ENCODE results near the gene NPAS1. TPM values are rescaled to one million over a fixed set of nuclear protein-coding genes. Genes with fewer than 3 reads are reported as not detected.

NPAS1 gene, protein sequence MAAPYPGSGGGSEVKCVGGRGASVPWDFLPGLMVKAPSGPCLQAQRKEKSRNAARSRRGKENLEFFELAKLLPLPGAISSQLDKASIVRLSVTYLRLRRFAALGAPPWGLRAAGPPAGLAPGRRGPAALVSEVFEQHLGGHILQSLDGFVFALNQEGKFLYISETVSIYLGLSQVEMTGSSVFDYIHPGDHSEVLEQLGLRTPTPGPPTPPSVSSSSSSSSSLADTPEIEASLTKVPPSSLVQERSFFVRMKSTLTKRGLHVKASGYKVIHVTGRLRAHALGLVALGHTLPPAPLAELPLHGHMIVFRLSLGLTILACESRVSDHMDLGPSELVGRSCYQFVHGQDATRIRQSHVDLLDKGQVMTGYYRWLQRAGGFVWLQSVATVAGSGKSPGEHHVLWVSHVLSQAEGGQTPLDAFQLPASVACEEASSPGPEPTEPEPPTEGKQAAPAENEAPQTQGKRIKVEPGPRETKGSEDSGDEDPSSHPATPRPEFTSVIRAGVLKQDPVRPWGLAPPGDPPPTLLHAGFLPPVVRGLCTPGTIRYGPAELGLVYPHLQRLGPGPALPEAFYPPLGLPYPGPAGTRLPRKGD
- total RNA-seq = under 1 TPM; 0.38 to 0.74 TPM
- long read RNA-seq, donor 1, partial matches to known transcripts = 0 of 1 reads
- long read RNA-seq, donor 1, other reads (novel, unspliced or antisense) = 1 of 1 reads
- long read RNA-seq, donor 2, partial matches to known transcripts = 0 of 2 reads
- long read RNA-seq, donor 2, other reads (novel, unspliced or antisense) = 2 of 2 reads

DNA sequence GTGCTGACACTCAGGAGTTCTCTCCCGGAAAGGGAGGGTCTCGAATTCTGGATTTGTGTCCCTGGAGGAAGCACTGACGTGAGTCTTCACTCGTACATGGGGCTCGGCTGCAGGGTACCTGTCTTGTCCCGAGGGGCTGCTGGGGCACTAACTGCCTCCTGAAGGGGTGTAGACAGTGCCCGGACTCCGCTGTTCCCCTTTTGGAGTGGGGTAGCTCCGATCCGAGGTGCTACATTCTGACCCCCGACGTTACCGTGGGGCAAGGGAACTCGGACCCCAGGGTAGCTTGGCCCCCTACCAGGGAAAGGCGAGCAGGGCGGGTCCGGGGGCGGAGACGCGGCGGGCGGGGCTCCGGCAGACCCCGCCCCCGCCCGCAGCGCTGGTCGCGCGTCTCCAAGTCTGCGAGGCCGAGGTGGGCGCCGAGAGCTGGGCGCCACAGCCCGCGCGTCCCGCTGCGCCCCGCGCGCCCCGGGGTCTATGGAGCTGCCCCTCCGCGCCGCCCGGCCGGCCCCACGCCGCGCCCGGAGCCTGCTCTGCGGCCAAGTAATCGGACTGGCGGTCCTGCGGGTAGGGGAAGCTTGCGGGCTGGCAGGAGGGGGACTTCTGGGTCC lies at the start of gene NPAS1:
Gene NPAS1 (plus strand): TSS at position 407 of the 611 bp plus-strand sequence. CDS start 1,211 bp downstream, outside the sequence.
- no peak for DNase-seq (ENCODE audit: low spot score)
- intact Hi-C loops (cut with DNase I) = no loop called here

DNA sequence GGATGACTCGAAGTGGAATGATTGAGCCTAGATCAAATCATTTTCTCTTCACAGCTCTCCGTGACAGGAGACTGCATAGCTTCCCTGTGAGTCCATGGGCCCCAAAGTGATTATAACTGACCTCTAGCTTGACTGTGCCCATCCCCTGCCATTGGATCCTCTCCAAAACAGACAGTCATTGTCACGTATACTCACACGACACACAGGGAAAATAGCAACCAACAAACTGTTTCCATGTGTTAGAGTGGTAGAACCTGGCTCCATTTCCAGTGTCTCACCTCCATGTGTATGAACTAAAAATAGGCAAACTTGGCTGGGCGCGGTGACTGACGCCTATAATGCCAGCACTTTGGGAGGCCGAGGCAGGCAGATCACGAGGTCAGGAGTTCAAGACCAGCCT lies 48.8 kb upstream of the NPAS1 start:
- intact Hi-C loops (cut with DNase I) = loop anchor here in 1 of 2 donors (10.0 kb wide), 1 partner anchor 46 kb away; no protein-coding TSS in a partner anchor
- no peak for DNase-seq (ENCODE audit: low spot score)

DNA sequence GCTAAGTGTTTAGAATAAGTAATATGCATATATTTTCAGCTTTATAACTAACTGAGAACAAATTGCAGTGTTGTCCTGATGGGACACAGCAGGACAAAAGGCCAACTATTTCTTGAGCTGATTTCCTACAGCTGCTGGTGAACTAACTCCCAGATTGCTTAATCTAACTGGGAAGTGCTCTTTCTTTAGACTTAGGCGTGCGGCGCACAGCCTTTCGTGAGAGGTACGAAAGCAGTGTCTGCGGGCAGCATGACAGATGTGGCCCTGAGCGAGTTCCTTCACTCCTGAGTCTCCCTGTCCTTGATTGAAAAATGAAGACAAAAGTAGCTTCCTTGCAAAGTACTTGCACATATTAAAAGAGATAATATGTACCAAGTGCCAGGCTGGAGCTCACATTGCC lies 47.3 kb upstream of the NPAS1 start:
- intact Hi-C loops (cut with DNase I) = loop anchor here in 1 of 2 donors (10.0 kb wide), 1 partner anchor 48 kb away; no protein-coding TSS in a partner anchor
- DNase-seq (ENCODE audit: low spot score) = no peak

DNA sequence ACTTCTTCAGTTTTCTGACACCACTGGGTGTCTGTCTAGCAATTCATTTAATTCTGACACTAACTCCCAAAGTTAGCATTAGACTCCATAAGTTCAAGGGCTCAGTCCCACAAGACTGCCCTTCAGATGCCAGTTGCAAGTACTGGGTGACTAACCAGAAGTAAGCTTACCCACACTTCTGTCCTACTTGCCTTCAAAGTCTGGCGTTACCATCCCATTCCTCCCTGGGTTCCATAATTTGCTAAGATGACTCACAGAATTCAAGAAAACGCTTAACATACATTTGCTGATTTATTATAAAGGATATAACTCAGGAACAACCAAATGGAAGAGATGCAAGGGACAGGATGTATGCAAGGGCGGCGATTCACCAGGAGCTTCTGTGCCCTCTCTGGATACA lies 45.5 kb upstream of the NPAS1 start:
- intact Hi-C loops (cut with DNase I) = loop anchor here in 1 of 2 donors (10.0 kb wide), 1 partner anchor 49 kb away; no protein-coding TSS in a partner anchor
- no peak for DNase-seq (ENCODE audit: low spot score)

DNA sequence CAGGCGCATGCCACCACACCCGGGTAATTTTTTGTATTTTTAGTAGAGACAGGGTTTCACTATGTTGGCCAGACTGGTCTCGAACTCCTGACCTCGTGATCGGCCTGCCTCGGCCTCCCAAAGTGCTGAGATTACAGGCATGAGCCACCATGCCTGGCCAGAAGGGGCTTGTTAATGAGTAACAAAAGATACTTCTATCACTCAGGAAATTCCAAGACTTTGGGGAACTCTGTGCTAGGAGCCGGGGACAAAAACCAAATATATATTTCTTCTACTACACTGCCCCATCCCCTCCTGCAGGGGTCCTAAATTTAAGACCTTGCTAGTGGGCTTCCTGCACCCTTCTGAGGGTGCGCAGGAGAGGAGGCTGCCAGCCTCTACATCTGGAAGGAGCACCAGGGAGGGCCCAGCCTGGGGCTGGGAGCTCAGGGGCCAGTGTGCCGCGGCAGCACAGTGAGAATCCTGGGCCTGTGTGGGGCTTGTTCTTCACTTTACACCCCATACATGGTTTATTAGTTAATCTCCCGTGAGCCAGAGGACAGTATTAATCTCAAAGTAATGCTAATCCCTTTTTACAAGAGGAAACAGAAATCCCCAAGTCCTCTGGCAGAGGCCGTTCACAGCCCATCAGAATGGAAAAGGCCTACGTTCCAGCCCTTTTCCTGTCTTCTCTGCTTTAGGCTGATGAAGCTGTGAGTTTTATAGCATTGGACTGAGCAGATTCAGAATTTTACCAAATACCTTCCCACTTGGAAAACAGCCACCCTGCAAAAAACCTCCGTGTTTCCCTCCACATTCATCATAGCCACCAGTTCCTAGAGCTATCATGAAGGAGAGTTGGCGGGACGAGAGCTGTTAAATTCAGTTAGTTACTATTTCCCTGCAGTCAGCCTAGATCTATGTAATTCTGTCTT lies 44.4 kb upstream of the NPAS1 start:
- intact Hi-C loops (cut with DNase I) = loop anchor here in 1 of 2 donors (10.0 kb wide), 1 partner anchor 50 kb away; no protein-coding TSS in a partner anchor
- DNase-seq (ENCODE audit: low spot score) = no peak

DNA sequence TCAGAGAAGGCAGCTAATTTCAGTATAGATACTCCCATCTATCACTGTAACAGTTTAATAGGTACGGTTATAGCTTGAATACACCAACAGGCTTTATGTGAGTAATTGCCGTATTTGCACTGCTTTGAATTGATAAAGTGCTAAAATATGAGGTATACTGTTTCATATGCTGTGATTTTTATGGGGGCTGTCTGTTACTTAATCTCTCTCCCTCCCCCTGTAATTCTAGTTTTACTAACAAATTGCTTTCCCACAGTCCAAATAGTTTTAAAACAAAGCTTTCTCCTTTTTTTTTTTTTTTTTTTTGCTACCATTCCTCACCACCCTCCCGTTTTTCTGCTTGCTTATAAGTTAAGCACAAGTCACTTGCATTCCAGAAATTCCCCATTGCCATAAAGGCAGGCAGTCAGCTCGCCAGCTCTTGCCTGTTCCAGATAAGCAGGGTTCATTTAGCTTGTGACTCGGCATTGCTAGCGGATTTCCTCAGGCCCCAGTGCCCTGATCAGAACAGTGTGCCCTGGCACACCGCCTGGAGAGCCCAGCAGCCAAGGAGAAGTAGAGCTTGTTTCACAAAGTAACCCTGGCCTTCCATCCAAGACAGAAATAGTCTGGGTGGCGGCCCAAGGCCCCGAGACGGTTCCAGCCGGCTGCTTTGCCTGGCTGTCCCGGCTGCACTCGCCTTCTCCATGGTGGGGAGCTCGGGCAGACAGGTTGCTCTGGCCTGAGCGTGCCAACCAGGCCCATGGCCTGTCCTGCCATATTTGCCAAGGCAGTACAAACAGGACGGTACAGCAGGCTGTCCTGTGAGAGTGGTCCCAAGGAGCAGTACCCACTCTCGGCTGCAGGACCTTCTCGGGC lies 43.5 kb upstream of the NPAS1 start:
- DNase-seq (ENCODE audit: low spot score) = peak; percentile 99
- intact Hi-C loops (cut with DNase I) = loop anchor here in 1 of 2 donors (10.0 kb wide), 1 partner anchor 51 kb away; no protein-coding TSS in a partner anchor

DNA sequence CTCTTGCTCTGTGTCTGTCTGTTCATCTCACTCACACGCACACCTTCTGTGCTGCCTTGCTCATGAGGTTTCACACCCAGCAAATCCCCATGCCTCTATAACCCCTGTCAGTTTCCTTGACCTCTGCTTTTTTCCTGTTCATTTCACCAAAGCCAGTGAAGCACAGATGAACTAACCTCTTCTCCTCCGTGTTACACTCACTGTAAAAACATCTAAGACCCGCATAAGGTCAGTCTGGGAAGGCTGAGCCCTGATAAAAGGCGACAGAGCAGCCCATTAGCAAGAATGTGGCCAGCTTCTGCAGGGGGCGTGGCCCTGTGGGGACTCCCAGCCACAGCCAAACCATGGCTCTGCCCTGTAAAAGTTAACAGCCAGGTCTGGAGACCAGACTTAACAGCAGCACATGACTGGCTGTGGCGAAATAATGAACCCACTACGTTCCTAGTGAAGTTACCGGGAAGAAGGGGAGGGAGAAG lies 42.8 kb upstream of the NPAS1 start:
- intact Hi-C loops (cut with DNase I) = loop anchor here in 1 of 2 donors (10.0 kb wide), 1 partner anchor 52 kb away; no protein-coding TSS in a partner anchor
- no peak for DNase-seq (ENCODE audit: low spot score)

DNA sequence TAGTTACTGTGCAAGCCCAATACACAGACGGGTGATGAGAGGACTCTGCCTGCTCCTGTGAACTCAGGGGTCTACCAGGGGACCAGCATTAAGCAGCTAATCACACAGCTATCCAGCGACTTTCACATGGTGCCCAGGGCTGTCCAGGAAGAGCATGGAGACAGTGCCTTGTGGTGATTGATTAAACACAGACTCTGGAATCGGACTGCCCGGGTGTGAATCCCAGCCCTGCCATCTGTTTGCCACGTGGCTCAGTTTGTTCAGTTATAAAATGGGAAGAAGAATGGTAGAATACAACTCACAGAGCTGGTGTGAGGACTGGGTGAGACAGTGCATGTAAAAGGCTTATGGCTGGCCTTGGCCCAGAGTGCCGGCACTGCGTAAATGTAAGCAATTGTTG lies 42.1 kb upstream of the NPAS1 start:
- intact Hi-C loops (cut with DNase I) = loop anchor here in 1 of 2 donors (10.0 kb wide), 1 partner anchor 53 kb away; no protein-coding TSS in a partner anchor
- no peak for DNase-seq (ENCODE audit: low spot score)

DNA sequence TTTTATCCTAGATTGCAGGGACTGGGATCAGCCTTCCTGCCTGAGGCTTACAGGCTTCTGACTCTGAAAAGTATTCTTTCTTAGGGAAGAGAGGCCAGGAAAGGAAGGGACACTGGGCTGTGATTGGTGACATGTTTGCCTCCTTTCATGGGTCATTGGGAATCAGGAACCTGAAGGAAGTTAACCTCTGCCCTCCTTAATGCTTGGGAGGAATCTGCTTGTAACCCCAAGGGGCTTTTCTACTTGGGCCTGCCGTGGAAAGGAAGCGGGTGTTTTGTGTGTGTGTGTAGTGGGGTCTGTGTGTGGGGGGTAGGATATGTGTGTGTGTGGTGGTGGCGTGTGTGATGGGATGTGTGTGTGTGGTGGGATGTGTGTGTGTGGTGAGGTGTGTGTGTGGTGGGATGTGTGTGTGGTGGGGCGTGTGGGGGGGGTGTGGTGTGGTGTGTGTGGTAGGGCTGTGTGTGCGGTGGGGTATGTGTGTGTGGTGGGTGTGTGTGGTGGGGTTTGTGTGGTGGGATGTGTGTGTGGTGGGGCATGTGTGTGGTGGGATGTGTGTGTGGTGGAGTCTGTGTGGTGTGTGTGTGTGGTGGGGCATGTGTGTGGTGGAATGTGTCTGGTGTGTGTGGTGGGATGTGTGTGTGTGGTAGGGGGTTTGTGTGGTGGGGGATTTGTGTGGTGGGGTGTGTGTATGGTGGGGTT lies 41.3 kb upstream of the NPAS1 start:
- no peak for DNase-seq (ENCODE audit: low spot score)
- intact Hi-C loops (cut with DNase I) = loop anchor here in 1 of 2 donors (10.0 kb wide), 1 partner anchor 54 kb away; no protein-coding TSS in a partner anchor

DNA sequence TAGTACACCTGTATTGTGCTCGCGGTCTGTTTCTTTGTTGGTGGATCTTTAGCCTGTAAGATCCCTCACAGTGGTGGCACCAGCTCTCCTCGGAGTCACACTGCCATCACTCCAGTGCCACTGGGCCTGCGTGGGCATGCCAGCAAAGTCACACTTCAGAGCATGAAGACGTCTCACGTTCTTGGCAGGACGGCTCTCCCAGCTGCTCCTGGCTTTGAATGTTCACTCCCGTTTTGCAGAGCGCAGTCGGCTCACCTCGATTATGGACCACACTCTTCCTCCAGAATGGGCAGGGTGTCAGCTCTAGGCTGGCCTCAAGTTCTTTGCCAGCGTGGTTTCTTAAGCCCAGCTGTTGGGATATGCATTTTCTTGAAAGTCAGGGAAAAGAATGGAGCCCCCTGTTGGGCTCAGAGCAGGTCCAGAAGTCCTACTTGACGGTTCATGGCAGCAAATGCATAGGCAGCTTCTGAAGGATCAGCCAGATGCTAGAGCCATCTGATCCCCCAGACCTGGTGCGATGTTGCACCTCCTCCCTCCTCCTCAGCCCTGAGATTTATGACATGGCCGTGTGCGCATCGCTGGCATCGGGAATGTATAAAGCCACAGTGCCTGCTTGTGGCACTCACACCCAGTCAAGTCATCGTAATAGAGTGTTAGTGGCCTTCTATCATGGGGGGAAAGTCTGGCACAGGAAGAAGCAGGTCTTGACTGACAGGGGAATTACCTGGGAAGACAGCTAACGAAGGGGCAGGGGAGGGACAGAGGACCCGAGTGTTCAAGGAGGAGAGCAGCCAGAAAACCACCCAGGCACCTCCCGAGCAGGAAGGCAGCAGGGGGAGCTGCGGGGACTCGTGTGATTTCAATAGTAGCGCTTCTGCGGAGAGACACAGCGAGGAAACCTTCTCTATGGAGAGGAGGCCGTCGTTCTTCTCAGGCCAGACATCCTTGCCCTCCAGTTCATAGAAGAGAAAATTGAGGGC lies 40.2 kb upstream of the NPAS1 start:
- no peak for DNase-seq (ENCODE audit: low spot score)
- intact Hi-C loops (cut with DNase I) = loop anchor here in 1 of 2 donors (10.0 kb wide), 1 partner anchor 55 kb away; no protein-coding TSS in a partner anchor

DNA sequence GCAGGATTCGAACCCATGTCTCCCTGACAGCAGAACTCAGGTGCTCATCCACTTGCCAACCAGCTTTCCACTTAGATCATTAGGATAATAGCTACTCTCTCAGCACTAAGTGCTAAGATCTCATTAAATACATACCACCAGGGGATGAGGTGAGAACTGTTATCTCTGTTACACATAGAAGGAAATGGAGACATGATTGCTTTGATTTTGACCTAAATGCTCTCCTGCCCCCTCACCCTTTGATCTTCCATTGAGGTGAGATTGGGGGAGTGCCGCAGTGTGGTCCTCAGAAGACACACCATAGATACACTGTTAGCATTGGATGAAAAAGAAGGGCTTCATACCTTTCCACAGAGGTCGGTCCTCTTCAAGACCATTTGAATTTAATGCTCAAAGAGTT lies 38.9 kb upstream of the NPAS1 start:
- no peak for DNase-seq (ENCODE audit: low spot score)
- intact Hi-C loops (cut with DNase I) = no loop called here

DNA sequence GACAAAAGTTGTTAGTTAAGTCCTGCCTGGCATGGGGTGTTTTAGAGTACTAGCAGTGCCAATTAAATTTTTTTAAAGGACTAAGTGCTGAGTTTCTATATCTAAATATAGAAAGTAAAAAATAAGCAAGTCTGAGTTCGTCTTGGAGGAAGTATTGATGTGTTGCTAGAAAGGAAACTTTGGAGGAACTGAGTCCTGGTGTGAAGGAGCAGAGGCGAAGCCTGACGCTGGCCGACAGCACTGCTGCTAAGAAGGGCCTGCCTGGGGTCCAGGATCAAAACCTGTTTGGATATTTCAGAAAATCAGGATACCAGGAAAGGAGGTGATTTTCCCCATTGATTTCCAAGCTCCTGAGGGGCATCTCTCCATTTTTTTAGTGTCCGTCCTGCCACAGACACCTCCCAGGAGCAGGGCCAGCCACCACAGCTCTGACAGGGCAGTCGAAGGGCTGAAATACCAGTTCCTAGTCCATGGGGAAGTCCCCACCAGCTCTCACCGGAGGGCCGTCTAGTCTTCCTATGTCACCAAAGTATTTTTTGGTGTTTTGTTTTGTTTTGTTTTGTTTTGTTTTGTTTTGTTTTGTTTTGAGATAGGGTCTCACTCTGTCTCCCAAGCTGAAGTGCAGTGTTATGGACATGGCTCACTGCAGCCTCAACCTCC lies 38.2 kb upstream of the NPAS1 start:
- DNase-seq (ENCODE audit: low spot score) = no peak
- intact Hi-C loops (cut with DNase I) = no loop called here

DNA sequence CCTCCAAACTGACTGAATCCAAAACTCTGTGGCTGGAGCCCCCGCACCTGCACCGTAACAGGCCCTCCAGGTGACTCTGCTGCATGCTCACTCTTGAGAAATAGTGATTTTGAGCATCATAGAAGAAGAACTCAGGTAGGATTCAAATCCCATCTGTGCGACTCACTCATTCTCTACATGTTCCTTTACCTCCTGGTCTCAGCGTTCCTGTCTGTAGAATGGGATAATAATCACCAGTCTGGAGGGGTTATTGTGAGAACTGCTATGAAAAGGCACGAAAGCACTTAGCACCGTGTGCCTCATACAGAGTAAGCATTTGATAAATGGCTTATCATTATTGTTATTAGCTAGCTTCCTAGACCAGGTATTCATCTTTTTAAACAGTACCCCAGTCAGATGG lies 36.5 kb upstream of the NPAS1 start:
- intact Hi-C loops (cut with DNase I) = loop anchor here in 1 of 2 donors (2.0 kb wide), 1 partner anchor 120 kb away; no protein-coding TSS in a partner anchor
- DNase-seq (ENCODE audit: low spot score) = no peak

DNA sequence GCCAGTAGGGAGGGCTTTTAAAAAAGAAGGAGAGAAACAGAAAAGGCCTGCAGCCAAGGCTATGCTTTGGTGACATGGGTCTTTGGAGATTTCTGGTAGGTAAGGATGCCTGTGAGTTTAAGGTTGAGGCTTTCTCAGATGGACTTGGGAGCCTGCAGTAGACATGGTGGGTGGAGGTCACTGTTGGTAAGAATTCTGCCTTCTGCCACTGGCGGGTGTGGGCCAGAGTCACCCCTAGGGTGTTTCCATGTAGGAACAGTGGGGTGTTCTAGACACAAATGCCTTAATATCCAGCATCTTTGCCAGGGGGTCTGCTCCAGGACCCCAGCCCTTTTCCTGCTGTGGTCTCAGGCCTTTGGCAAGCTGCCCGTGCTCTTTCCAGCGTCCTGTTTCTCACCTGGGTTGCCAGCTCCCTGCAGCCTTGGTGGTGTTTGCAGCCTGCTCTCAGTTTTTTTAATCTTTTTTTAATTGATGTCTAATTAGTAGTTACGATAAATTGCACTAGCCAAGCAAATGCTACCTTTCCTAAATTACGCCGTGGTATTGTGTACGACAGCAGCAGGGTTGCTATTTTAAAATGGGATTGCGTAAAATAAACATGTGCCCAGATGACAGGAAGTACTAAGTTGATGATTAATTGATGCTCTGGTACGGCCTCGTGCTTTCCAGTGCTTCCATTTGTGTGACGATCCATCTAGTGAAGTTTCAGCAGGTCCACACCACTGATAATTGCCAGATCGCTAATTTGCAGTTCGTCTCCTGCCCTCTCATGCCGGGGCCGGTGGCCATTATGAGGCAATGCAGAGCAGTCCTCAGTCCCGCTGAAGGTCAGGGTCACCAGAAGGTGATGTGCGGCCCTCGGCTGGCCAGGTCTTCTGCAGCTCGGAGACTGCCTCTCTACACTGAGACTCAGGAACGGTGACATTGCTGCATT lies 35.3 kb upstream of the NPAS1 start:
- intact Hi-C loops (cut with DNase I) = loop anchor here in 1 of 2 donors (5.0 kb wide), 1 partner anchor 37 kb away; no protein-coding TSS in a partner anchor

More for the DNA sequence above, 35.3 kb upstream of the NPAS1 start:
- no peak for DNase-seq (ENCODE audit: low spot score)

All from posterior vena cava (tissue), 2 donors.